Loucy (cell line): ENCODE data around the gene SLC23A3.
"Not testable (repeated sequence)": the region's sequence is repeated elsewhere in the genome, so short reads cannot be mapped to it uniquely, and the experiment has no call there.

Source experiments
- H2AFZ ChIP-seq: fragments of 200-600 bp; sonication (generic); 2 replicates; pipeline ENCODE4 v1.6.0; 2016; ENCODE audit warnings: antibody characterized with exemption, mild to moderate bottlenecking, low read length, moderate library complexity
- H3F3A ChIP-seq: fragments of 200-600 bp; 2 replicates; pipeline ENCODE4 v1.6.0; 2016; ENCODE audit warnings: antibody characterized with exemption, low read depth, mild to moderate bottlenecking
- H3K27me3 ChIP-seq: fragments of 200-600 bp; sonication (generic); 2 replicates; pipeline ENCODE4 v1.6.1; 2014; ENCODE audit warnings: low read length, mild to moderate bottlenecking; ENCODE audit not compliant: insufficient read depth, poor library complexity, severe bottlenecking
- H3K36me3 ChIP-seq: fragments of 200-600 bp; sonication (generic); 2 replicates; pipeline ENCODE4 v1.6.1; 2016; ENCODE audit warnings: low read length; ENCODE audit not compliant: insufficient read depth
- H3K4me1 ChIP-seq: fragments of 200-600 bp; sonication (generic); 2 replicates; pipeline ENCODE4 v1.5.1; 2014; ENCODE audit warnings: low read length, mild to moderate bottlenecking; ENCODE audit not compliant: insufficient read depth, poor library complexity, severe bottlenecking
- H3K4me2 ChIP-seq: fragments of 200-600 bp; sonication (generic); 2 replicates; pipeline ENCODE4 v1.6.0; 2014; ENCODE audit warnings: antibody characterized with exemption, low read length, low read depth, mild to moderate bottlenecking; ENCODE audit not compliant: poor library complexity, severe bottlenecking
- H3K4me3 ChIP-seq: fragments of 200-600 bp; sonication (generic); 2 replicates; pipeline ENCODE4 v1.5.1; 2014; ENCODE audit warnings: low read length, mild to moderate bottlenecking, mixed read lengths; ENCODE audit not compliant: poor library complexity, severe bottlenecking
- H3K79me2 ChIP-seq: fragments of 200-600 bp; sonication (generic); 2 replicates; pipeline ENCODE4 v1.6.1; 2014; ENCODE audit warnings: low read length; ENCODE audit not compliant: insufficient read depth
- H3K9ac ChIP-seq: fragments of 200-600 bp; sonication (generic); 2 replicates; pipeline ENCODE4 v1.6.0; 2014; ENCODE audit warnings: mild to moderate bottlenecking, low read depth, low read length, moderate library complexity; ENCODE audit not compliant: poor library complexity, severe bottlenecking
- H3K9me2 ChIP-seq: fragments of 200-600 bp; sonication (generic); replicated peaks from 2 replicates; pipeline ENCODE4 v1.6.1; 2016; ENCODE audit warnings: low read depth, low read length, mixed read lengths
- H3K9me3 ChIP-seq: fragments of 200-600 bp; sonication (generic); 2 replicates; pipeline ENCODE4 v1.6.1; 2014; ENCODE audit warnings: mild to moderate bottlenecking, antibody characterized with exemption, low read length, low read depth; ENCODE audit not compliant: insufficient read depth
- H4K20me1 ChIP-seq: fragments of 200-600 bp; sonication (generic); 2 replicates; pipeline ENCODE4 v1.6.0; 2014; ENCODE audit warnings: antibody characterized with exemption, low read length, mild to moderate bottlenecking; ENCODE audit not compliant: insufficient read depth, poor library complexity, severe bottlenecking
- CTCF ChIP-seq: fragments of 200-600 bp; sonication (generic); conservative IDR thresholded peaks from 2 replicates; pipeline ENCODE4 v1.5.1; 2014; ENCODE audit warnings: mild to moderate bottlenecking, antibody characterized with exemption, low read length
- EZH2phosphoT487 ChIP-seq: fragments of 200-600 bp; IDR thresholded peaks from 2 replicates; pipeline ENCODE4 v1.6.1; 2018; ENCODE audit warnings: antibody characterized with exemption, mild to moderate bottlenecking, moderate library complexity, borderline replicate concordance

The SLC23A3 gene

GRCh38 chr2:219205165-219205538, 35.3 kb upstream of the SLC23A3 start:
- peaks cover 9% of the 10 kb centered on the region; the same call in 1 of the 2 replicates for H3K79me2 ChIP-seq
- peaks cover 18% of the 10 kb centered on the region for H3K4me1 ChIP-seq
- no peak overlapping the region for H2AFZ ChIP-seq
- no peaks in the 10 kb centered on the region for H3K36me3 ChIP-seq
- H3K4me3 ChIP-seq, result no peak overlapping the region
- TF ChIP-seq EZH2phosphoT487 (no peak), CTCF (no peak)
- H3K9me3 ChIP-seq, result peaks cover 8% of the 10 kb centered on the region; the same call in 1 of the 2 replicates
- no peaks in the 10 kb centered on the region for H3K27me3 ChIP-seq
- H3K9ac ChIP-seq, result no peak overlapping the region
- H3K4me2 ChIP-seq, result no peak overlapping the region
- H3F3A ChIP-seq, result peaks cover 8% of the 10 kb centered on the region; the same call in 1 of the 2 replicates
- H3K9me2 ChIP-seq, result no peaks in the 10 kb centered on the region
- peaks cover 4% of the 10 kb centered on the region for H4K20me1 ChIP-seq

GRCh38 chr2:219204425-219205164, 34.8 kb upstream of the SLC23A3 start:
- H3K79me2 ChIP-seq, result peaks cover 9% of the 10 kb centered on the region; the same call in 1 of the 2 replicates

DNA sequence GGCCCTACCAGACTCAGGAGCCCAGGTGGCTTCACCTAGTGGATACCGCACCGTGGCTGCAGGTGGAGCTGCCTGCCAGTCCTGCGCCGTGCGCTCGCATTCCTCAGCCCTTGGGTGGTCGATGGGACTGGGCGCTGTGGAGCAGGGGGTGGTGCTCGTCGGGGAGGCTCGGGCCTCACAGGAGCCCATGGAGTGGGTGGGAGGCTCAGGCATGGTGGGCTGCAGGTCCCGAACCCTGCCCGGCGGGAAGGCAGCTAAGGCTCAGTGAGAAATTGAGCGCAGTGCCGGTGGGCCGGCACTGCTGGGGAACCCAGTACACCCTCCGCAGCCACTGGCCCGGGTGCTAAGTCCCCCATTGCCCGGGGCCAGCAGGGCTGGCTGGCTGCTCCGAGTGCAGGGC, 31.5 kb upstream of the SLC23A3 start:
- not testable (repeated sequence) for H2AFZ ChIP-seq, H3K79me2 ChIP-seq, H3F3A ChIP-seq, H3K4me3 ChIP-seq, H3K36me3 ChIP-seq, H4K20me1 ChIP-seq, H3K9me3 ChIP-seq, H3K9me2 ChIP-seq, H3K9ac ChIP-seq, H3K4me2 ChIP-seq, H3K27me3 ChIP-seq
- H3K4me1 ChIP-seq, result peaks cover 16% of the 10 kb centered on the region

More at GRCh38 chr2:219204425-219205164, 34.8 kb upstream of the SLC23A3 start:
- H3K9me2 ChIP-seq, result no peaks in the 10 kb centered on the region
- H3K4me2 ChIP-seq, result no peak overlapping the region
- H2AFZ ChIP-seq, result no peak overlapping the region
- H3F3A ChIP-seq, result peaks cover 8% of the 10 kb centered on the region; the same call in 1 of the 2 replicates
- H3K4me1 ChIP-seq, result peaks cover 22% of the 10 kb centered on the region
- H3K9ac ChIP-seq, result no peak overlapping the region
- no peak overlapping the region for H3K4me3 ChIP-seq
- peaks cover 4% of the 10 kb centered on the region for H4K20me1 ChIP-seq
- H3K27me3 ChIP-seq, result no peaks in the 10 kb centered on the region
- H3K36me3 ChIP-seq, result no peaks in the 10 kb centered on the region
- peaks cover 8% of the 10 kb centered on the region; the same call in 1 of the 2 replicates for H3K9me3 ChIP-seq
- no peak for TF ChIP-seq EZH2phosphoT487
- TF ChIP-seq CTCF, result no peak

DNA sequence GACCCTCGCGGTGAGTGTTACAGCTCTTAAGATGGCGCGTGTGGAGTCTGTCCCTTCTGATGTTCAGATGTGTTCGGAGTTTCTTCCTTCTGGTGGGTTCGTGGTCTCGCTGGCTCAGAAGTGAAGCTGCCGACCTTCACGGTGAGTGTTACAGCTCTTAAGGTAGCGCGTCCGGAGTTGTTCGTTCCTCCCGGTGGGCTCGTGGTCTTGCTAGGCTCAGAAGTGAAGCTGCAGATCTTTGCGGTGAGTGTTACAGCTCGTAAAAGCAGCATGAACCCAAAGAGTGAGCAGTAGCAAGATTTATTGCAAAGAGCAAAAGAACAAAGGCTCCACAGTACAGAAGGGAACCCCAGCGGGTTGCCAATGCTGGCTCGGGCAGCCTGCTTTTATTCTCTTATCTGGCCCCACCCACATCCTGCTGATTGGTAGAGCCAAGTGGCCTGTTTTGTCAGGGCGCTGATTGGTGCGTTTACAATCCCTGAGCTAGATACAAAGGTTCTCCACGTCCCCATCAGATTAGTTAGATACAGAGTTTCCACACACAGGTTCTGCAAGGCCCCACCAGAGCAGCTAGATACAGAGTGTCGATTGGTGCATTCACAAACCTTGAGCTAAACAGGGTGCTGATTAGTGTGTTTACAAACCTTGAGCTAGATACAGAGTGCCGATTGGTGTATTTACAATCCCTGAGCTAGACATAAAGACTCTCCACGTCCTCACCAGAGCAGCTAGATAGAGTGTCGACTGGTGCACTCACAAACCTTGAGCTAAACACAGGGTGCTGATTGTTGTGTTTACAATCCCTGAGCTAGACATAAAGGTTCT, 30.9 kb upstream of the SLC23A3 start:
- H3F3A ChIP-seq, H3K9me2 ChIP-seq, H4K20me1 ChIP-seq, H3K36me3 ChIP-seq, H3K27me3 ChIP-seq, H3K9me3 ChIP-seq, H3K79me2 ChIP-seq: not testable (repeated sequence)
- peak overlapping the region; percentile 71 for H3K4me3 ChIP-seq
- H3K9ac ChIP-seq, result peak overlapping the region; percentile 59
- peak overlapping the region; percentile 65 for H3K4me2 ChIP-seq
- 0 out of 2 replicates have a peak overlapping the region, but pooled peaks have one; percentile 50 for H2AFZ ChIP-seq
- peaks cover 12% of the 10 kb centered on the region for H3K4me1 ChIP-seq
